ENCODE data around the gene RAB40C.
A peak's percentile ranks its signal among the peaks of the same experiment; 100 is the strongest.

RAB40C gene

DNA sequence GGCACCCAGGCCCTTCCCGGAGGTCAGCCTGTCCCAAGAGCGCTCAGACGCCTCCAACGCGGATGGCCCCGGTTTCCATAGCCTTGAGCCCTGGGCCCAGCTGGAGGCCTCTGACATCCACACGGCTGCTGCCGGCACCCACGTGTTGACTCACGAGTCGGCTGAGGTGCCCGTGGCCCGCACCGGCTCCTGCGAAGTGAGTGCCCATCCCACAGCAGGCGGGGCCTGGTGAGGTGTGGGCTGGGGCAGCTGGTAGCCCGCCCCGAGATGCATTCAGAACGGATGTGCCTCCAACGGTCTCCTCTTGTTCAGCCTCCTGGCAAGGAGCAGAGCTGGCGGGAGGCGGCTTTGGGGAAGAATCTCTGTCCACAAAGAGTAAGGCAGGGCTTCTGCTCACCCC, 62.0 kb downstream of the RAB40C start:
- Mint-ChIP-seq H3K36me3 (no peaks in the 10 kb centered on the region), H3K27ac (no peak overlapping the region), H3K9me3 (no peaks in the 10 kb centered on the region), H3K27me3 (no peaks in the 10 kb centered on the region), H3K4me3 (no peak overlapping the region), H3K4me1 (peaks cover 10% of the 10 kb centered on the region)
- no peak for ATAC-seq (ENCODE audit: low read depth)
- no peak for DNase-seq (ENCODE audit: low spot score in 2 of 2)

DNA sequence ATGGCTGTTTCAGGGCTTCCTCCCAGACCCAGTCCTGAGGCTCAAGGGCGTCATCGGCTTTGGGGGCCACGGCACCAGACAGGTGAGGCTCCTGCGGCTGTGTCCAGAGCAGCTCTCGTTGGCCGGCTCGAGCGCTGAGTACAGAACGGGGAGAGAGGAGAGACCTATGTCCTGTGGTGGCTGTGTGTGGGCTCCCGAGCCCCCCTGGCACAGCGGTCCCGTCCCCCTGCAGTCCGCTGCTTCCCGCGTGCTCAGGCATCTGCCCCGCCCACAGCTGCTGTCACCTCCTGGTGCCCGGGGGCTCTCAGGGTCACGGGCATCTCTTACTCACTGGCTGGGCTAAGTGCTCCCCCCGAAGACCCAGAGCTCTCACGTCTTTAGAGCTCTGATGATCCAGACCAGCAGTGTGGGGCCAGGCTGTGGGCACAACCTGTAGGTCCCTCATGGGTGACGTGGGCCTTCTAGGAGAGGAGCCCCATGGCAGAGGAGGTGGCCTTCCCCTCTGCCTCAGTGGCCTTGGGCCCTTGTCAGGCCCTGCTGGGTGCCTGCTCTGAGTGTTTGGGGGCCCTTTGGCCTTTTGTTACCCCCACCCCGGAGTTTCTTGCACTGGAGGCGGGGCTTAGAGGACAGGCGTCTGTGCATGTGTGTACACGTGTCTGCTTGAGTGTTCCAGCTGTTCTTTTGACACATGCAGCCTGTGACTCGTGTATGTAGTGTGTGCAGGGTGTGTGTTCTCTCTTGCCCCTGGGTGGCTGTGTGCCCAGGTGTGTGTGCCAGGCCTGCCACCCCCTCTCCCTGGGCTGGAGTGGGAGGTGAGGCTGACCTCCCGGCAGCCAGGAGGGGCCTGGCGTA, 62.8 kb downstream of the RAB40C start:
- no peaks in the 10 kb centered on the region for H3K36me3 Mint-ChIP-seq
- ATAC-seq (ENCODE audit: low read depth), result no peak

DNA sequence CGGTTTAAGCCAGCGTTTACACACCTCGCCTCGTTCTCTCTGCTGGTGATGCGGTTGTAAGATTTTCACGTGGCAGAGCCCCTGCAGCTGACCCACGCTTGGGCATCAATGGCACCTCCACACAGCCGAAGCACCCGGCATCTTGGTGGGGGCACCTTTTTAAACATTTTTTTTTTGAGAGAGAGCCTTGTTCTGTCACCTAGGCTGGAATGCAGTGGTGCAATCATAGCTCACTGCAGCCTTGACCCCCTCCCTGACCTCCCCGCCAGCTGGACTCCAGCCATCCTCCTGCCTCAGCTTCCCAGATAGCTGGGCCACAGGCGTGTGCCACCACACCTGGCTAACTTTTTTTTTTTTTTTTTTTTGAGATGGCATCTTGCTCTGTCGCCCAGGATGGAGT, 64.2 kb downstream of the RAB40C start:
- H3K9me3 Mint-ChIP-seq, result no peaks in the 10 kb centered on the region
- DNase-seq (ENCODE audit: low spot score in 2 of 2) (no peak), ATAC-seq (ENCODE audit: low read depth) (no peak)
- H3K4me3 Mint-ChIP-seq, result no peak overlapping the region
- H3K4me1 Mint-ChIP-seq, result no peaks in the 10 kb centered on the region
- H3K36me3 Mint-ChIP-seq, result no peaks in the 10 kb centered on the region
- H3K27me3 Mint-ChIP-seq, result no peaks in the 10 kb centered on the region
- no peak overlapping the region for H3K27ac Mint-ChIP-seq

More for the DNA sequence above, 62.8 kb downstream of the RAB40C start:
- no peaks in the 10 kb centered on the region for H3K27me3 Mint-ChIP-seq
- no peaks in the 10 kb centered on the region for H3K9me3 Mint-ChIP-seq
- H3K27ac Mint-ChIP-seq, result no peak overlapping the region
- H3K4me3 Mint-ChIP-seq, result no peak overlapping the region
- DNase-seq (ENCODE audit: low spot score in 2 of 2), result no peak
- H3K4me1 Mint-ChIP-seq, result peaks cover 6% of the 10 kb centered on the region

DNA sequence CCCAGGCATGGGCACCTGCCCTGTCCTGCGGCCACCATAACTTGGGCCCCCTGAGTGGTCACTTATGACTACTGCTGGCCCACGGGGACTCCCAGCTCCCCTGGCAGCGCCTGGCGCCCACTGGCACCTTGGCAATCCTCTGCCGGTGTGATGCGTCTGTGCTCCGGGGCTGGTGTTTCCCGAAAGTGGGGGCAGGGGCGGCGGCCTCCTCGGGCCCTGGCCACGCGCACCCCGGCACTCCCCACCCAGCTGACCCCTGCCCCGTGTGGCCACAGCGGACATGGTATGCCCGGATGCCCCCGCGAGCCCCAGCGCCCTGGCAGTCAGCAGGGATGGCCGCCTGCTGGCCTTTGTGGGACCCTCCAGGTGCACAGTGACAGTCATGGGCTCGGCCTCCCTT, 67.6 kb downstream of the RAB40C start:
- Mint-ChIP-seq H3K9me3 (no peaks in the 10 kb centered on the region), H3K36me3 (no peaks in the 10 kb centered on the region), H3K4me1 (peaks cover 6% of the 10 kb centered on the region), H3K4me3 (no peak overlapping the region), H3K27ac (no peak overlapping the region), H3K27me3 (no peaks in the 10 kb centered on the region)
- no peak for ATAC-seq (ENCODE audit: low read depth)
- DNase-seq (ENCODE audit: low spot score in 2 of 2), result no peak

DNA sequence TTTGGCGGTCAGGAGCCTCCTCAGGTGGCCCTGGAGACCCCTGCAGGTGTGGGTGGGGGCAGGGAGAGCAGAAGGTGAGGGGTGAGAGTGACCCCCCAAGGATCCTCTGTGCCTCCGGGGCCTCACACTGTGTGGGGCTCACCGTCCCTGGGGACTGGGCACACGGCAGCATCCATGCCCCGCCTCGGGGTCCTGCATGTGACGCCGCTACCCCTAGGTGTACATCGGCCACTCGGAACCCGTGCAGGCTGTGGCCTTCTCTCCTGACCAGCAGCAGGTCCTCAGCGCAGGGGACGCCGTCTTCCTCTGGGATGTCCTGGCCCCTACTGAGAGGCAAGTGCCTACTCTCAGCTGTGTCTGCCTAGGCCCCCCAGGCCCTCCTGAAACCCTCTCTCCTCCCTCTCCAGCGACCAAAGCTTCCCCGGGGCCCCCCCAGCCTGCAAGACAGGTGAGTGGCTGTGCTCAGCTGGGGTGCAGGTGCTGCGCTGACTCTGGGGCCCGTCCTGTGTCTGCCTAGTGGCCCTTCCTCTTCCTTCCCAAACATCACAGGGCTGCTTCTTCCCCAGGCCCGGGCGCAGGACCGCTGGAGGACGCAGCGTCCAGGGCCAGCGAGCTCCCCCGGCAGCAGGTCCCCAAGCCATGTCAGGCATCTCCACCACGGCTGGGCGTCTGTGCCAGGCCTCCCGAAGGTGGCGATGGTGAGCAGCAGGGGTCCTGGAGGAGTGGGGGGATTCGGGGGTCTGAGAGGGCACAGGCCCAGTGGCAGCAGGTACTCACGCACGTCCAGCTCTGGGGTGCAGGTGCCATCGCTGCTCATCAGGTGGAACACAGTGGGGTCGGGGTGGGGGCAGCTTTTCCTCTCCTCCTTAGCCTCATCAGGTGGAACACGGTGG, 69.1 kb downstream of the RAB40C start:
- no peak overlapping the region for H3K4me3 Mint-ChIP-seq
- DNase-seq (ENCODE audit: low spot score in 2 of 2), result no peak
- H3K27ac Mint-ChIP-seq, result no peak overlapping the region
- no peaks in the 10 kb centered on the region for H3K36me3 Mint-ChIP-seq
- H3K9me3 Mint-ChIP-seq, result no peaks in the 10 kb centered on the region
- no peaks in the 10 kb centered on the region for H3K27me3 Mint-ChIP-seq
- no peak for ATAC-seq (ENCODE audit: low read depth)
- peaks cover 6% of the 10 kb centered on the region for H3K4me1 Mint-ChIP-seq

DNA sequence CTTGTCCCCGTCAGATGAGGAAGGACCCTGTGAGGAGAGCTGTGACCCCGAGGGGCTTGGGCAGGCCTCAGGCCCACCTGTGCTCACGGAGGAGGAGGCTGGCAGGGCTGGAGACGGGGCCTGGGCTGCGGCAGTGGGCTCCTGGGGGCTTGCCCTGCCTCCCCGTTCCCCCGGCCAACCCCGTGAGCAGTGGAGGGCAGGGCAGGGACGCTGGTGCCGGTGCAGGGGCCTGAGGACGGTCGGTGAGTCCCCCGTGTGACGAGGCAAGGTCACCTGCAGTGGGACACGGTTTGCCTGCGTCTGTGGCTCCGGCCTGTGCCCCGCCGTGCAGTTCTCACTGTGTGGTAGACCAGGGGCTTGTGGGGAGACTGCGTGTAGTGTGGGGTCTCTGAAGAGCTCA, 69.8 kb downstream of the RAB40C start:
- Mint-ChIP-seq H3K4me1 (peaks cover 6% of the 10 kb centered on the region), H3K27me3 (no peaks in the 10 kb centered on the region), H3K36me3 (no peaks in the 10 kb centered on the region), H3K9me3 (no peaks in the 10 kb centered on the region), H3K4me3 (no peak overlapping the region), H3K27ac (no peak overlapping the region)
- ATAC-seq (ENCODE audit: low read depth) (no peak), DNase-seq (ENCODE audit: low spot score in 2 of 2) (no peak)

DNA sequence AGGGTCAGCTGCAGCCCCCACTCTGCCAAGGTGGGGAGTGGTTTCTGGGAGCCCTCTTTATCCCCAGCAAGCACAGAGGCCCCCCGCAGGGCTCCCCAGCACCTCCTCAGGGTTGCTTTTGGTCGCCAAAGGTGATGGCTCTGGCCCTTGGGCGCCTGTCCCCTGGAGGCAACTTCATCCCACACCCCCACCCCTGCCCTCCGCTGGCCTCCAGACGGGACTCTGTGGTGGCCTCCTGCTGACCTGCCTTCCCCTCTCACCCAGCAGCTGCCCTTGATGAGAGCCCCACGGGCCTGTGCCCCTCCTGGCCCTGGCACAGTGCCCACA, 70.2 kb downstream of the RAB40C start:
- ATAC-seq (ENCODE audit: low read depth) (peak; percentile 2), DNase-seq (ENCODE audit: low spot score in 2 of 2) (no peak)
- H3K9me3 Mint-ChIP-seq, result no peaks in the 10 kb centered on the region
- H3K27ac Mint-ChIP-seq, result no peak overlapping the region
- no peaks in the 10 kb centered on the region for H3K36me3 Mint-ChIP-seq
- H3K4me1 Mint-ChIP-seq, result peaks cover 6% of the 10 kb centered on the region
- H3K27me3 Mint-ChIP-seq, result no peaks in the 10 kb centered on the region
- H3K4me3 Mint-ChIP-seq, result no peak overlapping the region

DNA sequence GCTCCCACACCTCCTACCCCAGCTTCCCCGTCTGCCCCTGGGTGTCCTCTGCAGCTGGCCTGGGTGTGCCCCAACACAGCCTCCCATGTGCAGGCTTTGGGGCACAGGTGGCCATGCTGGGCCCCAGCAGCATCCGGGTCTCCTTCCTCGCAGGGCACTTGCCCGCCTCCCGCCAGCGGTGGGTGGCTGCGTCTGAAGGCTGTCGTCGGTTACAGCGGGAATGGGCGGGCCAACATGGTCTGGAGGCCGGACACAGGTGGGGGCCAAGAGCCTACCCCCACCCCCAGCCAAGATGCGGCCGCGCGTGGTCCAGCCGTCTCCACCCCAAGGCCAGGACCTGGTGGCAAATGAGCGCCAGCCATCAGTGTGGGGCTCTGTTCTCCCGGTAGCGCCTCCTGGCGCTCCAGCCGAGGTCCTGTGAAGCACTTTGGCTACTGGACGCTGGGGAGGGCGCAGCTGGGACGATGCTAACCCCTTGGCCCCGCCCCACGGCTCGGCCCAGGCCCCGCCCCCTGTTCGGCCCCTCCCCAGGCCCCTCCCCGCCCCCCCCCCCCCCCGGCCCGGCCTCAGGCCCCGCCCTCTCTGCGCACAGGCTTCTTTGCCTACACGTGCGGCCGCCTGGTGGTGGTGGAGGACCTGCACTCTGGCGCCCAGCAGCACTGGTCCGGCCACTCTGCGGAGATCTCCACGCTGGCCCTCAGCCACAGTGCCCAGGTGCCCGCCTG, 70.8 kb downstream of the RAB40C start:
- Mint-ChIP-seq H3K4me3 (peak overlapping the region; percentile 52), H3K36me3 (no peaks in the 10 kb centered on the region), H3K27me3 (no peaks in the 10 kb centered on the region), H3K27ac (no peak overlapping the region), H3K4me1 (peaks cover 6% of the 10 kb centered on the region), H3K9me3 (no peaks in the 10 kb centered on the region)
- ATAC-seq (ENCODE audit: low read depth) (peak; percentile 78), DNase-seq (ENCODE audit: low spot score in 2 of 2) (peak; percentile 62 to 65)

DNA sequence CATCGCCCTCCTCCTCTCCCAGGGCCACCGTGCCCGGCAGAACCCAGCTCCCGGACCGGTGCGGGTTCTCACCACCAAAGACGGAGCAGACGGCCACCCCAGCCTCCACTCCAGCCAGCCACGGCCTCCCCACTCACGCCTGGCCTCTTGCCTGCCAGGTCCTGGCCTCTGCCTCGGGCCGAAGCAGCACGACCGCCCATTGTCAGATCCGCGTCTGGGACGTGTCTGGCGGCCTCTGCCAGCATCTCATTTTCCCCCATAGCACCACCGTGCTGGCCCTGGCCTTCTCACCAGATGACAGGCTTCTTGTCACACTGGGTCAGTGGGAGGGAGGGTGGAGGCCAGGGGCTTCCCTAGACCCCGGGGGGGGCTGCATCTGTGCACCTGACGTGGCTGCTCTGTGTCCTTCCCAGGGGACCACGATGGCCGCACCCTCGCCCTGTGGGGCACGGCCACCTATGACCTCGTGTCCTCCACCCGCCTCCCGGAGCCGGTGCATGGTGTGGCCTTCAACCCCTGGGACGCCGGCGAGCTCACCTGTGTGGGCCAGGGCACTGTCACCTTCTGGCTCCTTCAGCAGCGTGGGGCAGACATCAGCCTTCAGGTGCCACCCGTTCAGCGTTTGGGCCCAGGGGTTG, 71.4 kb downstream of the RAB40C start:
- H3K9me3 Mint-ChIP-seq, result no peaks in the 10 kb centered on the region
- H3K4me1 Mint-ChIP-seq, result peaks cover 6% of the 10 kb centered on the region
- H3K4me3 Mint-ChIP-seq, result peak overlapping the region; percentile 29
- ATAC-seq (ENCODE audit: low read depth), result no peak
- no peaks in the 10 kb centered on the region for H3K27me3 Mint-ChIP-seq
- no peaks in the 10 kb centered on the region for H3K36me3 Mint-ChIP-seq
- no peak overlapping the region for H3K27ac Mint-ChIP-seq
- no peak for DNase-seq (ENCODE audit: low spot score in 2 of 2)

DNA sequence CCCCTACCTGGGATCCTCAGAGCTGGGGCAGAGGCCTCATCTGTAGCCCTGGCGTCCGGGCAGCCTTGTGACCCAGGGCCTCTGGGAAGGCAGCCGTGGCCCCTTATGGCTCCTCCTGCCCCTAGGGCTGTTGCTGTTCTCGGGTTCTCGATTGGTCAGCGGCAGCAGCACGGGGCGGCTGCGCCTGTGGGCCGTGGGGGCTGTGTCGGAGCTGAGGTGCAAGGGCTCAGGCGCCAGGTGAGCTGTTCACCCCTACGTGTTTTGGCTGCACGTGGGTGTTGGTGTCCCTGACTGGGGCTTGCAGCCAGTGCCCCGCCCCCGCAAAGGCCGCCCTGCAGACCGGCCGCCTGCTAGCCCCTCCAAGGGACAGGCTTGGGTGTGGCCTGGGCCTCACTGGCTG, 72.2 kb downstream of the RAB40C start:
- no peaks in the 10 kb centered on the region for H3K27me3 Mint-ChIP-seq
- H3K36me3 Mint-ChIP-seq, result no peaks in the 10 kb centered on the region
- H3K27ac Mint-ChIP-seq, result no peak overlapping the region
- H3K4me1 Mint-ChIP-seq, result peaks cover 6% of the 10 kb centered on the region
- no peaks in the 10 kb centered on the region for H3K9me3 Mint-ChIP-seq
- no peak for DNase-seq (ENCODE audit: low spot score in 2 of 2)
- no peak overlapping the region for H3K4me3 Mint-ChIP-seq
- ATAC-seq (ENCODE audit: low read depth), result no peak

DNA sequence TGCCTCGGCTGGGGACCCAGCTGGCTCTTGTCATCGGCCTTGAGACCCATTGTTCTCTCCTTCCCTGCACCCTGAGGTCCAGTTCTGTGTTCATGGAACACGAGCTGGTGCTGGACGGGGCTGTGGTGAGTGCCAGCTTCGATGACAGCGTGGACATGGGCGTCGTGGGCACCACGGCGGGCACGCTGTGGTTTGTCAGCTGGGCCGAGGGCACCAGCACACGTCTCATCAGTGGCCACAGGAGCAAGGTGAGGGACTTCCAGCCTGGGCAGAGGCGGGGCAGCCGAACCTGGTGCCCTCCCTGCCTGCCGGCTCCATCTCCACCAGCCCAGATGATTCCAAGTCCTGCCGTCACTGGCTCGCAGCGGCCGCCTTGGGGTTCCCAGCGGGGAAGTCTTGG, 72.7 kb downstream of the RAB40C start:
- H3K4me3 Mint-ChIP-seq, result no peak overlapping the region
- ATAC-seq (ENCODE audit: low read depth) (no peak), DNase-seq (ENCODE audit: low spot score in 2 of 2) (no peak)
- no peaks in the 10 kb centered on the region for H3K27me3 Mint-ChIP-seq
- H3K9me3 Mint-ChIP-seq, result no peaks in the 10 kb centered on the region
- no peak overlapping the region for H3K27ac Mint-ChIP-seq
- peaks cover 6% of the 10 kb centered on the region for H3K4me1 Mint-ChIP-seq
- no peaks in the 10 kb centered on the region for H3K36me3 Mint-ChIP-seq

DNA sequence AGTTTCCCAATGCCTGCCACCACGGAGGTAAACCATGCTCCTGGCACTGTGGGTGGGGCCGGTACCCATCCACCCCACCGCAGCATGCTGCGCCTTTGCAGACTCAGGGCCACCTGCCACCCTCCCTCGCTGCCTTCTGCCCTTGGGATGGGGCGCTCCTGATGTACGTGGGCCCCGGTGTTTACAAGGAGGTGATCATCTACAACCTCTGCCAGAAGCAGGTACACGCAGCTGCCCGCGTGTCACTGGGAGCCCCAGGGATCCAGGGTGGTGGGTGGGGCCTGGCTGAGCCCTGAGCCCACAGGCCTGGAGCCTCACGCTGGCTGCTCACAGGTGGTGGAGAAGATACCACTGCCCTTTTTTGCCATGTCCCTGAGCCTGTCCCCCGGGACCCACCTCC, 76.7 kb downstream of the RAB40C start:
- DNase-seq (ENCODE audit: low spot score in 2 of 2) (no peak), ATAC-seq (ENCODE audit: low read depth) (no peak)
- H3K36me3 Mint-ChIP-seq, result peaks cover 5% of the 10 kb centered on the region
- no peak overlapping the region for H3K27ac Mint-ChIP-seq
- H3K4me1 Mint-ChIP-seq, result peaks cover 3% of the 10 kb centered on the region
- H3K27me3 Mint-ChIP-seq, result no peaks in the 10 kb centered on the region
- H3K9me3 Mint-ChIP-seq, result no peaks in the 10 kb centered on the region
- H3K4me3 Mint-ChIP-seq, result no peak overlapping the region

DNA sequence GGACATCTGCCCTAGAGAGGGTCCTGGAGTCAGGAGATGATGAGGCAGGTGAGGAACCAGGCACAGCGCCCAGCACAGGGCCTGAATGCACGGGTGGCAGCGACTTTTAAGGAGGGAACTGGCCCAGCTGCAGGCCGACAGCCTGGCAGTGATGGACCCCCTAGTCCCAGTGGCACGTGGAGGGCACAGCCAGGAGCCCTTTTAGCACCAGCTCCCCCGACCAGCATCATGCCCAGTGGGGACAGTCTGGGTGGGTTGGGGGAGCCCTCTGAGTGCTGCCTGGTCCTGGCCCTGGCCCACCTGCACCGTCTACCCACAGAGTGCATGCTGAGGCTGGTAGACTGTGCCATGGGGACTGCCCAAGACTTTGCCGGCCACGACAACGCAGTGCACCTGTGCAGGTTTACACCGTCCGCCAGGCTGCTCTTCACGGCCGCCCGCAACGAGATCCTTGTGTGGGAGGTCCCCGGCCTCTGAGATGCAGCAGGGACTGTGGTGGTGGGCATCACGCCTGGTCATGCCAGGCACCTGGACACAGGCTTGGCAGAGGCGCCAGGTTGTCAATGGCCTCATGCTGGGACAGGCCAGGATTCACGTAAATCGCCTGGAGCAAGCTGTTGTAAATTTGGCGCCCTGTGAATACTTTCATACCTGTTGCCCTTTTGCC, 77.4 kb downstream of the RAB40C start:
- DNase-seq (ENCODE audit: low spot score in 2 of 2) (no peak), ATAC-seq (ENCODE audit: low read depth) (no peak)
- peaks cover 3% of the 10 kb centered on the region for H3K4me1 Mint-ChIP-seq
- H3K36me3 Mint-ChIP-seq, result peaks cover 5% of the 10 kb centered on the region
- no peaks in the 10 kb centered on the region for H3K9me3 Mint-ChIP-seq
- H3K27ac Mint-ChIP-seq, result peak overlapping the region; percentile 68
- H3K27me3 Mint-ChIP-seq, result no peaks in the 10 kb centered on the region
- H3K4me3 Mint-ChIP-seq, result peak overlapping the region; percentile 81

Data from memory B cell (primary cell).